ENCODE measurements around the gene YPEL2. TPM values are rescaled to one million over a fixed set of nuclear protein-coding genes. Genes with fewer than 3 reads are reported as not detected.

Gene YPEL2
- total and polyA plus RNA-seq, 2 of the 13 experiments (the other 11 are each of a cell fraction or from before 2014, with no cell fraction given) = 8.5 to 21.1 TPM

GRCh38 chr17:59433586-59433985 is 102.1 kb downstream of the YPEL2 start:
- WGBS (ENCODE audit: low lambda C conversion rate) = 60% methylated on average over 2 of the region's 2 CpGs
- Histone ChIP-seq H3K36me3 (replicated peaks in 1 of 2; ENCODE audit: control insufficient read depth in 1 of 2, insufficient read depth in 2 of 2, low read length in 2 of 2) (no peaks in the 10 kb centered on the region), H3K9ac (ENCODE audit: insufficient read depth, low read depth, low read length) (no peak overlapping the region), H3K79me2 (ENCODE audit: insufficient read depth, low read length) (no peaks in the 10 kb centered on the region), H3K4me3 (replicated peaks in 1 of 3; ENCODE audit: insufficient read depth in 1 of 3, low read depth in 2 of 3, low read length in 3 of 3) (no peak overlapping the region), H3K9me3 (ENCODE audit: low read length) (0 out of 2 replicates have a peak, but pooled peaks cover 5% of the 10 kb centered on the region), H3K4me1 (ENCODE audit: insufficient read depth, low read length) (peaks cover 84% of the 10 kb centered on the region), H4K20me1 (ENCODE audit: insufficient read depth, low read length) (no peaks in the 10 kb centered on the region), H3K27ac (ENCODE audit: extremely low read length, insufficient read depth, low read length) (no peak overlapping the region), H2AFZ (ENCODE audit: low read length) (no peak overlapping the region), H3K4me2 (ENCODE audit: low read depth, low read length) (no peak overlapping the region), H3K27me3 (ENCODE audit: control insufficient read depth in 1 of 2, insufficient read depth in 2 of 2, low read length in 2 of 2) (no peaks in the 10 kb centered on the region; a peak in 1 of 5 replicates)
- TF ChIP-seq XRCC5 (optimal IDR thresholded peaks at IDR 0.05; ENCODE audit: low read length) (no peak), PCBP1 (IDR thresholded peaks at IDR 0.05; ENCODE audit: borderline replicate concordance, low read depth, low read length) (0 out of 2 replicates have a peak, but pooled peaks have one; percentile 49), HNRNPK (IDR thresholded peaks at IDR 0.05; ENCODE audit: low read depth, low read length, poor library complexity, severe bottlenecking) (peak; percentile 81), HMG20A (CRISPR knock-in tag; IDR thresholded peaks at IDR 0.05; ENCODE audit: borderline replicate concordance) (no peak)
- TF ChIP-seq, protein P1, sequence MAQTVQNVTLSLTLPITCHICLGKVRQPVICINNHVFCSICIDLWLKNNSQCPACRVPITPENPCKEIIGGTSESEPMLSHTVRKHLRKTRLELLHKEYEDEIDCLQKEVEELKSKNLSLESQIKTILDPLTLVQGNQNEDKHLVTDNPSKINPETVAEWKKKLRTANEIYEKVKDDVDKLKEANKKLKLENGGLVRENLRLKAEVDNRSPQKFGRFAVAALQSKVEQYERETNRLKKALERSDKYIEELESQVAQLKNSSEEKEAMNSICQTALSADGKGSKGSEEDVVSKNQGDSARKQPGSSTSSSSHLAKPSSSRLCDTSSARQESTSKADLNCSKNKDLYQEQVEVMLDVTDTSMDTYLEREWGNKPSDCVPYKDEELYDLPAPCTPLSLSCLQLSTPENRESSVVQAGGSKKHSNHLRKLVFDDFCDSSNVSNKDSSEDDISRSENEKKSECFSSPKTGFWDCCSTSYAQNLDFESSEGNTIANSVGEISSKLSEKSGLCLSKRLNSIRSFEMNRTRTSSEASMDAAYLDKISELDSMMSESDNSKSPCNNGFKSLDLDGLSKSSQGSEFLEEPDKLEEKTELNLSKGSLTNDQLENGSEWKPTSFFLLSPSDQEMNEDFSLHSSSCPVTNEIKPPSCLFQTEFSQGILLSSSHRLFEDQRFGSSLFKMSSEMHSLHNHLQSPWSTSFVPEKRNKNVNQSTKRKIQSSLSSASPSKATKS (CRISPR knock-in tag; IDR thresholded peaks at IDR 0.05) = no peak
- TF ChIP-seq, protein P2, sequence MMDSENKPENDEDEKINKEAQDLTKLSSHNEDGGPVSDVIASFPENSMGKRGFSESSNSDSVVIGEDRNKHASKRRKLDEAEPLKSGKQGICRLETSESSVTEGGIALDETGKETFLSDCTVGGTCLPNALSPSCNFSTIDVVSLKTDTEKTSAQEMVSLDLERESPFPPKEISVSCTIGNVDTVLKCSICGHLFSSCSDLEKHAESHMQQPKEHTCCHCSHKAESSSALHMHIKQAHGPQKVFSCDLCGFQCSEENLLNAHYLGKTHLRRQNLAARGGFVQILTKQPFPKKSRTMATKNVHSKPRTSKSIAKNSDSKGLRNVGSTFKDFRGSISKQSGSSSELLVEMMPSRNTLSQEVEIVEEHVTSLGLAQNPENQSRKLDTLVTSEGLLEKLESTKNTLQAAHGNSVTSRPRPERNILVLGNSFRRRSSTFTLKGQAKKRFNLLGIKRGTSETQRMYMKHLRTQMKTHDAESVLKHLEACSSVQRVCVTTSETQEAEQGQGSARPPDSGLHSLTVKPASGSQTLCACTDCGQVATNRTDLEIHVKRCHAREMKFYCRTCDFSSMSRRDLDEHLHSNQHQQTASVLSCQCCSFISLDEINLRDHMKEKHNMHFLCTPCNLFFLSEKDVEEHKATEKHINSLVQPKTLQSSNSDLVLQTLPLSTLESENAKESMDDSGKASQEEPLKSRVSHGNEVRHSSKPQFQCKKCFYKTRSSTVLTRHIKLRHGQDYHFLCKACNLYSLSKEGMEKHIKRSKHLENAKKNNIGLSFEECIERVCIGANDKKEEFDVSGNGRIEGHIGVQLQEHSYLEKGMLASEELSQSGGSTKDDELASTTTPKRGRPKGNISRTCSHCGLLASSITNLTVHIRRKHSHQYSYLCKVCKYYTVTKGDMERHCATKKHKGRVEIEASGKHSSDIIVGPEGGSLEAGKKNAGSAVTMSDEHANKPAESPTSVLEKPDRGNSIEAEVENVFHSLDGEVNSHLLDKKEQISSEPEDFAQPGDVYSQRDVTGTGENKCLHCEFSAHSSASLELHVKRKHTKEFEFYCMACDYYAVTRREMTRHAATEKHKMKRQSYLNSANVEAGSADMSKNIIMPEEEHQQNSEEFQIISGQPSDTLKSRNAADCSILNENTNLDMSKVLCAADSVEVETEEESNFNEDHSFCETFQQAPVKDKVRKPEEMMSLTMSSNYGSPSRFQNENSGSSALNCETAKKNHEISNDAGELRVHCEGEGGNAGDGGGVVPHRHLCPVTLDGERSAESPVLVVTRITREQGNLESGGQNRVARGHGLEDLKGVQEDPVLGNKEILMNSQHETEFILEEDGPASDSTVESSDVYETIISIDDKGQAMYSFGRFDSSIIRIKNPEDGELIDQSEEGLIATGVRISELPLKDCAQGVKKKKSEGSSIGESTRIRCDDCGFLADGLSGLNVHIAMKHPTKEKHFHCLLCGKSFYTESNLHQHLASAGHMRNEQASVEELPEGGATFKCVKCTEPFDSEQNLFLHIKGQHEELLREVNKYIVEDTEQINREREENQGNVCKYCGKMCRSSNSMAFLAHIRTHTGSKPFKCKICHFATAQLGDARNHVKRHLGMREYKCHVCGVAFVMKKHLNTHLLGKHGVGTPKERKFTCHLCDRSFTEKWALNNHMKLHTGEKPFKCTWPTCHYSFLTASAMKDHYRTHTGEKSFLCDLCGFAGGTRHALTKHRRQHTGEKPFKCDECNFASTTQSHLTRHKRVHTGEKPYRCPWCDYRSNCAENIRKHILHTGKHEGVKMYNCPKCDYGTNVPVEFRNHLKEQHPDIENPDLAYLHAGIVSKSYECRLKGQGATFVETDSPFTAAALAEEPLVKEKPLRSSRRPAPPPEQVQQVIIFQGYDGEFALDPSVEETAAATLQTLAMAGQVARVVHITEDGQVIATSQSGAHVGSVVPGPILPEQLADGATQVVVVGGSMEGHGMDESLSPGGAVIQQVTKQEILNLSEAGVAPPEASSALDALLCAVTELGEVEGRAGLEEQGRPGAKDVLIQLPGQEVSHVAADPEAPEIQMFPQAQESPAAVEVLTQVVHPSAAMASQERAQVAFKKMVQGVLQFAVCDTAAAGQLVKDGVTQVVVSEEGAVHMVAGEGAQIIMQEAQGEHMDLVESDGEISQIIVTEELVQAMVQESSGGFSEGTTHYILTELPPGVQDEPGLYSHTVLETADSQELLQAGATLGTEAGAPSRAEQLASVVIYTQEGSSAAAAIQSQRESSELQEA (CRISPR knock-in tag; IDR thresholded peaks at IDR 0.05; ENCODE audit: not compliant biosample characterization) = no peak
- no peak for ATAC-seq
- in situ Hi-C loops (cut with HindIII; ENCODE audit: extremely low pct_ligation_motif_present, low pct_unique_long_range_greater_than_20kb) (no loop called here), intact Hi-C loops (cut with micrococcal nuclease; ENCODE audit: unreplicated experiment) (no loop called here)
- POLR2A ChIA-PET = interaction anchor here (1.2 kb wide), 1 partner anchor 104 kb away, joined by 4 read pairs; no protein-coding TSS in a partner anchor
- no TSS peak for BruUV-seq (replicated peaks)
- no peak for DNase-seq (ENCODE audit: low spot score)
- CTCF ChIA-PET (ENCODE audit: low intra/inter-chr PET ratio, low total read pairs) = no interaction called here
- no peak for FAIRE-seq
